ENCODE results near the gene SORCS3. TPM values are rescaled to one million over a fixed set of nuclear protein-coding genes. Genes with fewer than 3 reads are reported as not detected.

SORCS3 gene
- total and polyA plus RNA-seq, 2 of the 13 experiments (the other 11 are each of a cell fraction or from before 2014, with no cell fraction given): 0.07 TPM; not detected in 1

GRCh38 chr10:105292236-105292635 lies 651.1 kb downstream of the SORCS3 start (continued):
- TF ChIP-seq BCL3 (CRISPR knock-in tag; IDR thresholded peaks at IDR 0.05) (no peak), SAFB2 (CRISPR knock-in tag; IDR thresholded peaks at IDR 0.05; ENCODE audit: borderline replicate concordance, low read depth) (no peak), ATF2 (CRISPR knock-in tag; IDR thresholded peaks at IDR 0.05) (no peak)

Measured in HepG2 (cell line).